Stomach (tissue), 4 donors: ENCODE results near the gene GPC5.

ENCODE experiments used
- EP300 ChIP-seq: sonication (generic); formaldehyde crosslinking; IDR thresholded peaks from one replicate; pipeline ENCODE4 v1.6.1; 2017; ENCODE audit warnings: antibody characterized with exemption
- POLR2A ChIP-seq, 4 donors: fragments of 450-650 bp; IDR thresholded peaks; one replicate each; pipeline ENCODE4 v1.6.1; 2016; ENCODE audit warnings: antibody characterized with exemption in 4 of 4, control low read depth in 2 of 4, mild to moderate bottlenecking in 1 of 4, moderate library complexity in 1 of 4
- TF ChIP-seq, protein P1 (sequence below), 7 experiments: fragments of 450-650 bp in 4 of 7; fragments of 200-600 bp in 3 of 7; sonication (generic) in 3 of 7; IDR thresholded peaks; one replicate each; pipeline ENCODE4 v1.5.1; 2016 to 2019; ENCODE audit warnings: antibody characterized with exemption in 7 of 7, control low read depth in 2 of 7, mild to moderate bottlenecking in 1 of 7

DNA sequence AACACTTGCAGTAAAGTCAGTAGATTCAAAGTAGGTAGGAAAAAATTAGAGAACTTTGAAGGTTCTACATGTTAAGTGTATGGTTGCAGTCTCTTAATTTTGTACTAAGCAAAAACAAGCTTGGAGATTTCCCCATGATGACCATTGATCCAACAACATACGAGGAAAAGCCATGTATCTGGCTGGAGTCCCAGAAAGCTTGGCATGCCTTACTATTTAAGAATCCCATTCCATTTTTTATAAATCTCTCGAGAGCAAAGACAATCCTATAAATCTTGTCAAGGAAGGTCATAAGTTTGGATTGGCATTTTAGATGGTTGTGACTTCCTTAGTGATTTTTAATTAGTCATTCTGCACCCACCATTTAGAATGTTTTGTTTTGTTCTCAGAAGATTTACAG is 495.9 kb downstream of the GPC5 start:
- TF ChIP-seq, protein P1, sequence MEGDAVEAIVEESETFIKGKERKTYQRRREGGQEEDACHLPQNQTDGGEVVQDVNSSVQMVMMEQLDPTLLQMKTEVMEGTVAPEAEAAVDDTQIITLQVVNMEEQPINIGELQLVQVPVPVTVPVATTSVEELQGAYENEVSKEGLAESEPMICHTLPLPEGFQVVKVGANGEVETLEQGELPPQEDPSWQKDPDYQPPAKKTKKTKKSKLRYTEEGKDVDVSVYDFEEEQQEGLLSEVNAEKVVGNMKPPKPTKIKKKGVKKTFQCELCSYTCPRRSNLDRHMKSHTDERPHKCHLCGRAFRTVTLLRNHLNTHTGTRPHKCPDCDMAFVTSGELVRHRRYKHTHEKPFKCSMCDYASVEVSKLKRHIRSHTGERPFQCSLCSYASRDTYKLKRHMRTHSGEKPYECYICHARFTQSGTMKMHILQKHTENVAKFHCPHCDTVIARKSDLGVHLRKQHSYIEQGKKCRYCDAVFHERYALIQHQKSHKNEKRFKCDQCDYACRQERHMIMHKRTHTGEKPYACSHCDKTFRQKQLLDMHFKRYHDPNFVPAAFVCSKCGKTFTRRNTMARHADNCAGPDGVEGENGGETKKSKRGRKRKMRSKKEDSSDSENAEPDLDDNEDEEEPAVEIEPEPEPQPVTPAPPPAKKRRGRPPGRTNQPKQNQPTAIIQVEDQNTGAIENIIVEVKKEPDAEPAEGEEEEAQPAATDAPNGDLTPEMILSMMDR (IDR thresholded peaks at IDR 0.05) = no peak
- TF ChIP-seq EP300 = no peak
- no peak for TF ChIP-seq POLR2A (IDR thresholded peaks at IDR 0.05)
